ENCODE measurements around the gene MBTD1. TPM values are rescaled to one million over a fixed set of nuclear protein-coding genes. Genes with fewer than 3 reads are reported as not detected.

The MBTD1 gene
- total and polyA plus RNA-seq, 5 donors from 2014 or later: 4.3 to 27.4 (median 6.0) TPM

DNA sequence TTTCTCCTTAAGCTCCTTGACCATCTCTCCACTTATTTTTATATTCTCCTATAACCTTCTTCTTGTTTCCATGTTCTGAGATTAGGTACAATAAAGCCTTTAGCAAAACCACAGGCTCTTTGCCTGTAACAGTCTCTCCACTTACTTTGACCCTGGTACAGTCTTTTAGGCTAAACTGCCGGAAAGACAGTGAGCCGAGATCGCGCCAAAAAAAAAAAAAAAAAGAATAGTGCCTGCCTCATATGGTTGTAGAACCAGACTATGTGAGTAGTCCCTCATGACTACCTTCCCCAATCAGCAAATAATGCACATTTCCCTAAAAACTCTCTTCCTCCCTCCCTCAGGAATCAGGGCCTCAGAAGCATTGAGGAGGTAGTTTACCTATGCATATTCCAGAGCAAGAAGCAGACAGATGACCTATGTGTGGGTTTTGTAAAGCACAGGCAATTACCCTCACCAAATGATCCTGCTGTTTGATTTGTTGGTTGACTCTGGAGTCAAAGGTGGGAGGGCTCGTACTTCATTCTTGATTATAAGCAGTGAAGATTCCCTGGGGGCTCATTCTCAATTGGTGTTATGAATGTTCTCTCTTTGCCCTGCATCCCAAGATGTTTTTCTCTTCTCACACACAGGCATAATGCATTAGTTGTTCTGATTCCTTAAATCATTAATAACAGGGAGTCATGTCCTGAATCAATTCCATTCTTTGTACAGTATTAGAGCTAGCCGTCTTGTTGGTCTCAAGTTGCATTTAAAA lies 115.4 kb downstream of the MBTD1 start:
- Mint-ChIP-seq H3K4me1 (peaks cover 0 to 3% (median 0%) of the 10 kb centered on the region in 4 donors), H3K36me3 (no peaks in the 10 kb centered on the region), H3K27ac (no peak overlapping the region), H3K27me3 (no peaks in the 10 kb centered on the region), H3K9me3 (no peaks in the 10 kb centered on the region), H3K4me3 (no peak overlapping the region)
- Histone ChIP-seq H3K9me3 (ENCODE audit: control insufficient read depth in 2 of 2, low read length in 2 of 2) (no peaks in the 10 kb centered on the region), H3K4me3 (ENCODE audit: low read depth, low read length) (no peak overlapping the region), H3K36me3 (ENCODE audit: control insufficient read depth, insufficient read depth, low read length) (no peaks in the 10 kb centered on the region), H3K4me1 (ENCODE audit: control insufficient read depth, insufficient read depth, low read length, poor library complexity, severe bottlenecking) (no peaks in the 10 kb centered on the region), H3K27ac (ENCODE audit: insufficient read depth, low read length, poor library complexity, severe bottlenecking) (no peak overlapping the region), H3K27me3 (ENCODE audit: control insufficient read depth, insufficient read depth, low read length) (no peaks in the 10 kb centered on the region)
- ATAC-seq (ENCODE audit: low read depth in 2 of 2) (no peak), DNase-seq (no peak)

DNA sequence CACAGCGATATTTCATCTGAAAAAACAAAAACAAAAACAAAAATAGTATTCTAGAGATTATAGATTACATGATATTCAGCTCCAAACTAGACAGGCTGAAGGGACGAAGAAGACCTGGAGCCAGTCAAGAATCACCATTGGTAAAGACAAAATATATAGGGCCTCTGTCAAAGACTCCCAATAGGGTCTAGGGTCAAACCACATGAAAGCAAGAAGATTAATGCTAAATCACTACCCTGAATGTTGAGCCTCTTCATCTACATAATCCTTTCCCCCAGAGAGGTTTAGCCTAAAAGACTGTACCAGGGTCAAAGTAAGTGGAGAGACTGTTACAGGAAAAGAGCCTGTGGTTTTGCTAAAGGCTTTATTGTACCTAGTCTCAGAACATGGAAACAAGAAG lies 117.3 kb downstream of the MBTD1 start:
- Mint-ChIP-seq H3K9me3 (no peaks in the 10 kb centered on the region), H3K27me3 (no peaks in the 10 kb centered on the region), H3K4me3 (no peak overlapping the region), H3K4me1 (peaks cover 0 to 3% (median 0%) of the 10 kb centered on the region in 4 donors), H3K27ac (no peak overlapping the region), H3K36me3 (no peaks in the 10 kb centered on the region)
- H3K4me3 ChIP-seq (ENCODE audit: low read depth, low read length): no peak overlapping the region
- H3K27ac ChIP-seq (ENCODE audit: insufficient read depth, low read length, poor library complexity, severe bottlenecking): no peak overlapping the region
- H3K9me3 ChIP-seq (ENCODE audit: control insufficient read depth in 2 of 2, low read length in 2 of 2): no peaks in the 10 kb centered on the region
- ATAC-seq (ENCODE audit: low read depth in 2 of 2): no peak
- H3K4me1 ChIP-seq (ENCODE audit: control insufficient read depth, insufficient read depth, low read length, poor library complexity, severe bottlenecking): no peaks in the 10 kb centered on the region
- H3K27me3 ChIP-seq (ENCODE audit: control insufficient read depth, insufficient read depth, low read length): no peaks in the 10 kb centered on the region
- no peak for DNase-seq
- no peaks in the 10 kb centered on the region for H3K36me3 ChIP-seq (ENCODE audit: control insufficient read depth, insufficient read depth, low read length)

DNA sequence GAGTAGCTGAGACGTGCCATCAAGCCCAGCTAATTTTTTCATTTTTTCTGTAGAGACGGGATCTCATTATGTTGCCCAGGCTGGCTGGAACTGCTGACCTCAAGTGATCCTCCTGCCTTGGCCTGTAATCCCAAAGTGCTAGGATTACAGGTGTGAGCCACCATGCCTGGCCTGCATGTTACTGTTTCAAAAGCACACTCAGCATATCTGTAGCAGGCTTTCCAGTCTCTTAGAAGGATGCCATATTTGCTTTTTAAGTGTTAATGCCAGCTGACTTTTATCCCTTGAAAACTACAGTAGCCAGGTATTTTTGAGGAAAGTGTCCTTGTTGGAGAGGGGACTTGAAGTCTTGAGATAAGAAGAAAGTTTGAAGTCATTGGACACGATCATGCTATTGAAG lies 123.9 kb downstream of the MBTD1 start:
- no peak for DNase-seq

DNA sequence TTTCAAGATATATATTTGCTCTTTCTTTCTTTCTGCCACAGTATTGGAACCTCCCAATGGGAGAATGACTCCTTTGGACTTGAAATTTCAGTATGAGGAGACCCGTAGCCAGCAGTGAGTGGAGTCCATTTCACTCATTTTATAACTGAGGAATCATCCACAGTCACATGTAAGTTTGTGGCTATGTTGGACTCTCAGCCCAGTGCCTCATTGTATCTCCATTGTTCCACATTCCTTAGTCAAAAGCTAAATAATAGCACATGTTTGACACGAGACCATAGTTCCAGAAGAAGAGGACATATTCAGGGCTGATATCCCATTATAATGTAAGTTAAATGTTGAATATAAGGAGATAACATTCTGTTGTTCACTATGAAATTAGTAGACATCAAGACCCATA lies 126.5 kb downstream of the MBTD1 start:
- Mint-ChIP-seq H3K4me1 (no peaks in the 10 kb centered on the region), H3K4me3 (no peak overlapping the region), H3K27me3 (peaks cover 5% of the 10 kb centered on the region), H3K9me3 (peaks cover 0 to 2% (median 0%) of the 10 kb centered on the region in 7 donors), H3K36me3 (no peaks in the 10 kb centered on the region), H3K27ac (no peak overlapping the region)
- Histone ChIP-seq H3K9me3 (ENCODE audit: control insufficient read depth in 2 of 2, low read length in 2 of 2) (no peaks in the 10 kb centered on the region), H3K4me3 (ENCODE audit: low read depth, low read length) (no peak overlapping the region), H3K27me3 (ENCODE audit: control insufficient read depth, insufficient read depth, low read length) (no peaks in the 10 kb centered on the region), H3K36me3 (ENCODE audit: control insufficient read depth, insufficient read depth, low read length) (no peaks in the 10 kb centered on the region), H3K4me1 (ENCODE audit: control insufficient read depth, insufficient read depth, low read length, poor library complexity, severe bottlenecking) (no peaks in the 10 kb centered on the region), H3K27ac (ENCODE audit: insufficient read depth, low read length, poor library complexity, severe bottlenecking) (no peak overlapping the region)
- no peak for ATAC-seq (ENCODE audit: low read depth in 2 of 2)
- DNase-seq: no peak

More for the DNA sequence above, 123.9 kb downstream of the MBTD1 start:
- Histone ChIP-seq H3K4me1 (ENCODE audit: control insufficient read depth, insufficient read depth, low read length, poor library complexity, severe bottlenecking) (no peaks in the 10 kb centered on the region), H3K27ac (ENCODE audit: insufficient read depth, low read length, poor library complexity, severe bottlenecking) (no peak overlapping the region), H3K9me3 (ENCODE audit: control insufficient read depth in 2 of 2, low read length in 2 of 2) (no peaks in the 10 kb centered on the region), H3K36me3 (ENCODE audit: control insufficient read depth, insufficient read depth, low read length) (no peaks in the 10 kb centered on the region), H3K4me3 (ENCODE audit: low read depth, low read length) (no peak overlapping the region), H3K27me3 (ENCODE audit: control insufficient read depth, insufficient read depth, low read length) (no peaks in the 10 kb centered on the region)
- Mint-ChIP-seq H3K4me1 (no peaks in the 10 kb centered on the region), H3K27ac (no peak overlapping the region), H3K9me3 (peaks cover 0 to 2% (median 0%) of the 10 kb centered on the region in 7 donors), H3K27me3 (peaks cover 5% of the 10 kb centered on the region), H3K4me3 (no peak overlapping the region), H3K36me3 (no peaks in the 10 kb centered on the region)
- no peak for ATAC-seq (ENCODE audit: low read depth in 2 of 2)

DNA sequence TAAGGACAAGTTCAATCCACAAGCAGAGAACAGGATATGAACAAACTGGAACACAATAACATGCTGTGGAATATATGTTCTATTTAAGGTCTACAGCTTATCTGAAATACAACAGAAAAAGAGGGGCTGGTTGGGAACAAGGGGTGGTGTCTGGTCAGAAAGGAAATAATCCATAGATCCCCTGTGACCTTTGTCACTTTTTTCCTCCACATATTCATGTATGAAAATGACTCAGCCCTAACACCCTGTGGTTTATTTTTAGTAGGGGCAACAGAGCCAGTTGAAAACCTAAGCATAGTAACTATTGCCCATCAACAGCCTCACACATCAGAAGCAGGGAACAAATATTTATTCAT lies 126.9 kb downstream of the MBTD1 start:
- Mint-ChIP-seq H3K27ac (no peak overlapping the region), H3K4me1 (no peaks in the 10 kb centered on the region), H3K27me3 (peaks cover 5% of the 10 kb centered on the region), H3K36me3 (no peaks in the 10 kb centered on the region), H3K9me3 (peaks cover 0 to 2% (median 0%) of the 10 kb centered on the region in 7 donors), H3K4me3 (no peak overlapping the region)
- no peak for DNase-seq
- Histone ChIP-seq H3K4me1 (ENCODE audit: control insufficient read depth, insufficient read depth, low read length, poor library complexity, severe bottlenecking) (no peaks in the 10 kb centered on the region), H3K4me3 (ENCODE audit: low read depth, low read length) (no peak overlapping the region), H3K27ac (ENCODE audit: insufficient read depth, low read length, poor library complexity, severe bottlenecking) (no peak overlapping the region), H3K27me3 (ENCODE audit: control insufficient read depth, insufficient read depth, low read length) (no peaks in the 10 kb centered on the region), H3K9me3 (ENCODE audit: control insufficient read depth in 2 of 2, low read length in 2 of 2) (no peaks in the 10 kb centered on the region), H3K36me3 (ENCODE audit: control insufficient read depth, insufficient read depth, low read length) (no peaks in the 10 kb centered on the region)
- ATAC-seq (ENCODE audit: low read depth in 2 of 2): no peak

DNA sequence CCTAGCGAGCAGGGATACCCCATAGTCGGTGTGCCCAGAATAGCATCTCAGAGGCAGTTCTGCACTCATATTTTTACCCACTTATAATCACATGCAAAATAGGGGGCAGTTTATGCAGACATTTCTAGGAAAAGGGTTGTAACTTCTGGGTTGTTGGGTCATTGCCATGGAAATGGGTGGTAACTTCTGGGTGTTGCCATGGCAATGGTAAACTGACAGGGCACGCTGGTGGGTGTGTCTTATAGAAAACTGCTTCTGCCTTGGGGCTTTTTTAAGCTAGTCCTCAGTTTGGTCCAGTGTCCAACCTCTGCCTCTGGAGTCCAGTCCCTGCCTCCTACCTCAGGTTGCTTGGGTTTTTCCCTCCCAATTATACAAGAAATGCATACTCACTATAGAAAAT lies 131.8 kb downstream of the MBTD1 start:
- no peaks in the 10 kb centered on the region for H3K9me3 Mint-ChIP-seq
- Histone ChIP-seq H3K9me3 (ENCODE audit: control insufficient read depth in 2 of 2, low read length in 2 of 2) (no peaks in the 10 kb centered on the region), H3K36me3 (ENCODE audit: control insufficient read depth, insufficient read depth, low read length) (no peaks in the 10 kb centered on the region), H3K4me1 (ENCODE audit: control insufficient read depth, insufficient read depth, low read length, poor library complexity, severe bottlenecking) (no peaks in the 10 kb centered on the region), H3K27me3 (ENCODE audit: control insufficient read depth, insufficient read depth, low read length) (no peaks in the 10 kb centered on the region), H3K27ac (ENCODE audit: insufficient read depth, low read length, poor library complexity, severe bottlenecking) (no peak overlapping the region), H3K4me3 (ENCODE audit: low read depth, low read length) (no peak overlapping the region)
- ATAC-seq (ENCODE audit: low read depth in 2 of 2) (no peak), DNase-seq (peak in 1 of 3 donors; percentile 51)
- H3K4me1 Mint-ChIP-seq: no peaks in the 10 kb centered on the region
- H3K36me3 Mint-ChIP-seq: no peaks in the 10 kb centered on the region
- peaks cover 5% of the 10 kb centered on the region for H3K27me3 Mint-ChIP-seq
- peak overlapping the region in 1 of 4 donors; percentile 27 for H3K4me3 Mint-ChIP-seq
- H3K27ac Mint-ChIP-seq: no peak overlapping the region

Other genes with a start within 250 kb of the MBTD1 start
- gene SPAG9, start 139.2 kb downstream of the MBTD1 start, total RNA-seq: 98.4 TPM
- 1 to 10 TPM; 4.7 to 6.8 (median 5.8) TPM for gene SPAG9, start 139.2 kb downstream of the MBTD1 start, polyA plus RNA-seq
- 14.1 TPM for gene NME1, start 106.5 kb downstream of the MBTD1 start, total RNA-seq
- gene NME1, start 106.5 kb downstream of the MBTD1 start, polyA plus RNA-seq: 10 to 100 TPM; 46.3 to 72.3 (median 55.0) TPM
- 167 TPM for gene NME2, start 93.6 kb downstream of the MBTD1 start, total RNA-seq
- 100 to 1,000 TPM; 304 to 341 (median 328) TPM for gene NME2, start 93.6 kb downstream of the MBTD1 start, polyA plus RNA-seq
- gene UTP18, start 497 bp upstream of the MBTD1 start, total RNA-seq: 55.8 TPM
- 10 to 100 TPM; 50.2 to 56.7 (median 54.2) TPM for gene UTP18, start 497 bp upstream of the MBTD1 start, polyA plus RNA-seq